Activated CD8-positive, alpha-beta memory T cell treated with anti-CD3 and anti-CD28 coated beads, Interleukin-2, amount 50 U/mL, for 24 hours (primary cell): ENCODE measurements around the gene HSCB.
"Not testable (repeated sequence)": the region's sequence is repeated elsewhere in the genome, so short reads cannot be mapped to it uniquely, and the experiment has no call there.

ENCODE experiments used
- DNase-seq: peaks from one replicate; pipeline ENCODE4 v3.0.0-alpha.2; 2020; ENCODE audit errors: extremely low read depth

The HSCB gene

GRCh38 chr22:28741785-28742561 lies at the start of gene HSCB, which contains the start of gene CHEK2:
Gene HSCB (plus strand): TSS chr22:28742039. CDS start chr22:28742096, 57 bp downstream.
Gene CHEK2 (minus strand): TSS chr22:28741820. CDS start chr22:28734721, 7,099 bp downstream.
- peak; percentile 96 for DNase-seq

DNA sequence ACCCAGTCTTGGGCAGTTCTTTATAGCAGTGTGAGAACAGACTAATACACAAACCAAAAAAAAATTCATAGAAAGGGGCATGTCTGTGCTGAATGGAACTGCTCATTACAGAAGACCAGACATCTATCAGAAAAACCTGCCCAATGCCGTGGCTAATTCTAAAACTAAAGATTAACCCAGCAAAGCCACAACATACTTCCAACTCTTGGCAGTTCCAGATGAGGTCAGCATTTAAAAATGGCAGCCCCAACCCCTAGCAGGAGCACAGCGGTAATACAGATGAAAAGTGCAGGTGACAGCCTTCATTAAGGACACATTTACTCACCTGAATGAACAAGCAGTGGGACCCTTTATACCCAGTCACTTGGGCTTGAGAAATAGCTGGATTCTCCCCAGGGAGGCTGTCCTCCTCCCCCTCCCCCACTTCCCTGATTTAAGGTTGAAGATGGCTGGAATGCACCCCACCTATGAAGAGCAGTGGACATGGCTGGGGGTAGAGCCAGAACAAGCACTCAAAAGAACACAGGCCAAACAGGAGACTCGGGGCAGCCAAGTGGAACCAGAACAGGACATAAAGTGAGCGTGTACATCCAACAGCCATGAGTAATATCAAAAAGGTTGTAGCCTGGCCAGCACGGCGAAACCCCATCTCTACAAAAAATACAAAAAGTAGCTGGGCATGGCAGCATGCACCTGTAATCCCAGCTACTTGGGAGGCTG lies 48.6 kb upstream of the HSCB start:
- DNase-seq = not testable (repeated sequence)

- no peak for DNase-seq
Observed at GRCh38 chr22:28702891-28703290, 38.9 kb upstream of the HSCB start.

DNA sequence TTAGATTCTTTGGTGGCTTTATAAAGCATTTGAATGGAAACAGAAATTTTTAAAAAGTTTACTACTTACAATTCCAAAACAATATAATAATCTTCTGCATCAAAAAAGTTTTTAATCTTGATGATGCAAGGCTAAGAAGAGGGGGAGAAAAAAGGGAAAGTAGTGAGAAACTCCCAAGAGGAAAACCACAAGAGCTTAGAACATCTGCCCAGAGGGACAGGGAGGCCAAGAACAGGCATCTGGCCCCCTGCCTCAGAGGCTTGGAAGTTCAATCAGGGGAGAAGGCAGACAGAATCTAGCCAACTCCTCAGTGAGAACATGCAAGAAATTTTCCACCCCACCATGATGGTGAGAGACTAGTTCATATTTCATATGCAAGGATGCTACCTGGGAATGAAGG lies 38.4 kb upstream of the HSCB start:
- no peak for DNase-seq

- no peak for DNase-seq
Observed at GRCh38 chr22:28706845-28707244, 35.0 kb upstream of the HSCB start.

- DNase-seq = no peak
Observed at GRCh38 chr22:28710107-28710506, 31.7 kb upstream of the HSCB start.

DNA sequence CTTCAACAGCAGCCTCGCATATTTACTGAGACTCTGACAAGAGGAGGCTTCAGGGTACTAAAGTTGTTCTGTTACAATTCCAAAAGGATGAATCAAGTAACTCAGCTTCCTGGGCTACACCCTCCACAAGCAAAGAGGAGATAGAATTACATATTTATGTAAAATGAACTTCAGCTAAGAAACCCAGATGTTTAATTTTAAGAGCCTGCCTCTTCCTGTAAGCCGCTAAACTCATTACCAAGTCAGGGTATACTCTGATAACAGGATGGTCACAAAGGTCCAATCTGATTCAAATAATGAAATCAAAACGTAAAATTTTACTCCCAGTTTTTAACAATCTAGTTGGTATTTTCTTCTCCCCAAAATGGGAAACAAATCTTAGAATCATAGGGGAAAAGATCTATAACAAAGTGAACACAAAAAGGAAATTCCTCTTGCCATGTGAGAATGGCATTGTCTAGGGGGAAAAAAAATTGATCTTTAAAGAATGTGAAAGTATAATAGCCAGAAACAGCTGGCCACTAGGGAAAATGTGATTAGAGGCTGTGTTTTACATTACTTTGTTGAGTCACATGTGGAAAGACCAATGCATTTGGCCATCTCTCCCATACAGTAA lies 31.2 kb upstream of the HSCB start:
- DNase-seq = no peak

- DNase-seq = no peak
Observed at GRCh38 chr22:28711341-28711740, 30.5 kb upstream of the HSCB start.

DNA sequence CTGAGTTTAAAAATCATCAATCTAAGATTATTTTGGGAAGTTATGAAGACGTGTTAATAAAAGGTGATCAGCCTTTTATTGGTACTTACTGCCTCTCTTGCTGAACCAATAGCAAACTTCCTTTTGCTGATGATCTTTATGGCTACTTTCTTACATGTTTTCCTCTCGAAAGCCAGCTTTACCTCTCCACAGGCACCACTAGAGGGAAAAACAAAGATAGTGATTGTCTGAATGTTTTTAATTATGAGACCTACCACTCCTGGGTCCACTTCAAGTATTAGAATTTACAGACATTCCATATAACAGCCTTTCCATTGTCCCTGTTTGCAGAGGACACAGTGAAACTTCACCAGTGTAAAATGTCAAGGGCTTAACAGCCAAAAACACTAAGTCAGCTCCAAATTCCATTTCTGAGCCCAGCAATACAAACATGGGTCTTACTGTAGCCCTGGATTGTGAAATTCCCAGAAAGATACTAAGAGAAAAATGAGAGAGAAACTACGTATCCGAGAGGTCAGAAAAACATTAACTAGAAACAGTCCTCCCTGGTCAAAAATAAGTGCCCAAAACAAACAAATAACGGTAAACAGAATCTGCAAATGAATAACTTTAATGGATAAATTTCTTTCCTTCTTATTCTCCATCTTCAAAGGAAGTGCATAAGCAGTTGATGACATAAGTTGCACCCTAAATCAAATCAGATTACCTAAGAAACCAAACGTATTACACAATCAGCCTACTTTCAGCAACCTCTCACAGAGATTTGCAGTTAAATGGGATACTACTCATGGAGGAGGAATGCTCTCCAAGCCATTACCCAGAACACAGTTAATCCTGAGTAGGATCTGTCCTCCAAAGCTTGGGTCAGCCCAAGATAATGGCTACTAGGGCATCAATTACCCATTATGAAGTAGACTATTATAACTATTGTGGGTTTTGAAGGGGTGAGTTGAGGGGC lies 29.7 kb upstream of the HSCB start:
- DNase-seq = no peak

DNA sequence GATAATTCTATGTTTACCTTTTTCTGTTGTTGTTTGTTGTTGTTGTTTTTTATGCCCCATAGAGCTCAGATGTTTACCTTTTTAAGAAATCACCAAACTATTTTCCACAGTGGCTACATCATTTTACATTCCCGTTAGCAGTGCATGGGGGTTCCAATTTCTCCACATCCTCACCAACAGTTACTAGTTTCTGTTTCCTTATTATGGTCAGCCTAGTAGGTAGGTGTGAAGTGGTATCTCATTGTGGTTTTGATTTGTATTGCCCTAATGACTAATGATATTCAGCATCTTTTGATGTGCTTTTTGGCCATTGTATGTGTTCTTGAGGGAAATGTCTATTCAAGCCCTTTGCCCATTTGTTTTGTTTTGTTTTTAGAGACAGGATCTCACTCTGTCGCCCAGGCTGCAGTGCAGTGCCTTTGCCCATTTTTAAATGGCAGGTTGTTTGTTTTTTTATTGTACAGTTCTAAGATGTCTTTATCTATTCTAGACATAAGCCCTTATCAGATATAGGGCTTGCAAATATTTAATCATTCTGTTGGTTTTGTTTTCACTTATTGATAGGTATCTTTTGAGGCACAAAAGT lies 27.7 kb upstream of the HSCB start:
- DNase-seq = no peak

GRCh38 chr22:28715611-28716010 lies 26.2 kb upstream of the HSCB start:
- DNase-seq = no peak

- DNase-seq = no peak
Observed at GRCh38 chr22:28716686-28717085, 25.2 kb upstream of the HSCB start.

GRCh38 chr22:28718044-28718443 lies 23.8 kb upstream of the HSCB start:
- DNase-seq = no peak

GRCh38 chr22:28728002-28728401 lies 13.8 kb upstream of the HSCB start:
- no peak for DNase-seq

DNA sequence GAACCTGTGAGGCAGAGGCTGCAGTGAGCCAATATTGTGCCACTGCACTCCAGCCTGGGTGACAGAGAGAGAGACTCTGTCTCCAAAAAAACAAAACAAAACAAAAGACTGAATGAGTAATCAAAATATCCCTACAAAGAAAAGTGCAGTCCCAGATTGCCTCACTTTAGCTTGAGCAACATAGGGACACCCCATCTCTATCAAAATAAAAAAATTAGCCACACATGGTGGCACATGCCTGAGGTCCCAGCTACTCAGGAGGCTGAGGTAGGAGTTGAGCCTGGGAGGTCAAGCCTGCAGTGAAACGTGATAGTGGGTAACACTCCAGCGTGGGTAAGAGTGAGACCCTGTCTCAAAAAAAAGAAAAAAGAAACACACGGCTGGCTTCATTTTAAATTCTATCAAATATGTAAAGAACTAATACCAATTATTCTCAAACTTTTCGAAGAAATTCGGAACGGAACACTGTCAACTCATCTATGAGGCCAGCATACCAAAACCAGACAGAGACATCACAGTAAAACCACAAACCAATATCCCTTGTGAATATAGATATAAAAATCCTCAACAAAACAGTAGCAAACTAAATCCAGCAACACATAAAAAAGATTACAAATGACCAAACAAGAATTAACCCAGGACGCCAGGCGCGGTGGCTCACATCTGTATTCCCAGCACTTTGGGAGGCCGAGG lies 13.1 kb upstream of the HSCB start:
- no peak for DNase-seq

DNA sequence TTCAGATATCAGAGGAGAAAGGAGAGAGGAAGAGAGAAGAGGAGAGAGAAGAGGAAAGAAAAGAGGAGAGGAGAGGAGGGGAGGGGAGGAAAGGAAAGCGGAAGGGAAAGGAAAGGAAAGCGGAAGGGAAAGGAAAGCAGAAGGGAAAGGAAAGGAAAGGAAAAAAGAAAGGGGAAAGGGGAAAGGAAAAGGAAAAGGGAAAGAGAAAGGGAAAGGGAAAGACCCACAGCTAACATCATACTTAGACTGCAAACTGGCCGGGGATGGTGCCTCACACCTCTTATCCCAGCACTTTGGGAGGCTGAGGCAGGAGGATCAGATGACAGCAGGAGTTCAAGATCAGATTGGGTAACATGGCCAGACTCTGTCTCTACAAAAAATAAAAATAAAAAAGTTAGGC lies 11.7 kb upstream of the HSCB start:
- DNase-seq = no peak

DNA sequence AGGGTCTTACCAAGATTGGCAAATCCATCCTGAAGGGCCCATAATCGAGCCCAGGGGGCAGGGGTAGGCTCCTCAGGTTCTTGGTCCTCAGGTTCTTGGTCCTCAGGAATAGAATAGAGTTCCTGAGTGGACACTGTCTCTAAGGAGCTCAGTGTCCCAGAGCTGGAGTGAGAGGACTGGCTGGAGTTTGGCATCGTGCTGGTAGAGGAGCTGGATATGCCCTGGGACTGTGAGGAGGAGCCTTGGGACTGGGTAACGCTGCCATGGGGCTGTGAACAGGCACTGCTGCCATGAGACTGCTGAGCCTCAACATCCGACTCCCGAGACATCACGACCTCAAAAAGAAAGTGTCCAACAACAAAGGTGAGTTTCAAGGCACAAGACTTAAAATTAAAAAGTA lies 7.4 kb upstream of the HSCB start:
- DNase-seq = no peak

DNA sequence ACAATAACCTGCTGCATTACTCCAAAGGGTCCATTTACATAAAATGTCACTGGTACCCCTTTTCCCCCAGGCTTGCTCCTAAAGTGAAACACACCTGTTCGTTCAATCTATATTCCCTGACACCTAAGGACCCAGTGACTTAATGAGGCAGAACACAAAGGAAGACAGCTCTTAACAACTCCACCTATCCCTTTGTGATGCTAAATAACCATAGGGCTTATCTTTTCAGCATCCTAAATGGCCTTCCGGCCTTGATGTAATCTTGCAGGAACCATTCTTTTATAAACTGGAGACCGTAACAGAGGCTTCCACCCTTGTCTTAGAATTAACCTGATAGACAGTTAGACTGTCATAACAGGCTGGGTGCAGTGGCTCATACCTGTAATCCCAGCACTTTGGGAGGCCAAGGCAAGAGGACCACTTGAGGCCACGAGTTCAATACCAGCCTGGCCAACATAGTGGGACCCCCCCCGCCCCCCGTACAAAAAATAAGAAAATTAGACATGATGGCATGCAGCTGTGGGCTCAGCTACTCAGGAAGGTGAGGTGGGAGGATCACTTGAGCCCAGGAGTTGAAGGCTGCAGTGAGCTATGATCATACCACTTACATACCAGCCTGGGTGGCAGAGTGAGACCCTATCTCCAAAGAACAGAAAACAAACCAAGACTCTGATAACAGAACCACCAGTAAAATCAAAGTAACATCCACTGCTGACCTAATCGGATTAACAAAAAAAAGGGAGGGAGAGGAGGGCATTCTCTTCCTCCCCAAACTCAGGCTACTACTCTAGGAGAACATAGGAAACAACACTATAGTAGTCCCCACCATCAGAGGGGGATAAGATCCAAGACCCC lies 5.3 kb upstream of the HSCB start:
- DNase-seq = no peak

DNA sequence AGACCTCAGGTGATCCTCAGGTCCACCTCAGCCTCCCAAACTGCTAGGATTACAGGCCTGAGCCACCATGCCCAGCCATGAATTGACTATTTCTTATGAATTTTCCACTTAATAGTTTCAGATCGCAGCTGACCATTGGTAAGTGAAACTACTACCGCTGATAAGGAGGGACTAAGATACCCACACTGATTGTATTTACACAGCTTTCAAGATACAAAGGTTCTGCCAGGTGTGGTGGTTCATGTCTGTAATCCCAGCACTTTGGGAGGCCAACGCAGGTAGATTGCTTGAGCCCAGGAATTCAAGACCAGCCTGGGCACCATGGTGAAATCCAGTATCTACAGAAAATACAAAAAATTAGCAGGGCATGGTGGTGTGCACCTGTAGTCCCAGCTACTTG lies 4.1 kb upstream of the HSCB start:
- DNase-seq = no peak

GRCh38 chr22:28738876-28739275 lies 3.0 kb upstream of the HSCB start:
- not testable (repeated sequence) for DNase-seq
